Measurements from ENCODE around the gene HEATR5A. TPM values are rescaled to one million over a fixed set of nuclear protein-coding genes. Genes with fewer than 3 reads are reported as not detected.

Gene HEATR5A
- polyA plus RNA-seq, 4 donors = 18.8 to 22.0 (median 19.4) TPM

- DNase-seq (ENCODE audit: low read depth in 4 of 4, low spot score in 3 of 4) = no peak
Observed at GRCh38 chr14:31428011-31428410, 7.7 kb upstream of the HEATR5A start.

GRCh38 chr14:31426663-31427062, 6.3 kb upstream of the HEATR5A start:
- no peak for DNase-seq (ENCODE audit: low read depth in 4 of 4, low spot score in 3 of 4)

- DNase-seq (ENCODE audit: low read depth in 4 of 4, low spot score in 3 of 4) = no peak
Observed at GRCh38 chr14:31425905-31426304, 5.6 kb upstream of the HEATR5A start.

DNA sequence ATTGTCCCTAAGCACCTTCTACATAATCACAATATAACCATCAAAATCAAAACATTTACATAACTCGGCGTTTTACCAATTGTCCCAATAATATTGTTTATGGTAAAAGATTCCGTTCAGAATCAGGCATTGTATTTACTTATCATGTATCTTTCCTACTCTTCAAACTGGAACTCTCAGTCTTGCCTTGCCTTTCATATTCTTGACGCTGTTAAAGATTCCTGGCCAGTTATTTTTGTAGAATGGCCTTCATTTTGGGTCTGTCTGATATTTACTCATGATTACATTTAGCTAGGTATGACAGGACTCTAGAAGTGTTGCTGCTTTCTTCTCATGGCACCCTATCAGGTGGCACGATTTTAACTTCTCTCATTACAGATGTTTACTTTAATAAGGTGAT, 850 bp upstream of the HEATR5A start:
- no peak for DNase-seq (ENCODE audit: low read depth in 4 of 4, low spot score in 3 of 4)

GRCh38 chr14:31419967-31420318, 407 bp downstream of the HEATR5A start:
- DNase-seq (ENCODE audit: low read depth in 4 of 4, low spot score in 3 of 4) = peak in 2 of 4 donors; percentile 10 to 19

DNA sequence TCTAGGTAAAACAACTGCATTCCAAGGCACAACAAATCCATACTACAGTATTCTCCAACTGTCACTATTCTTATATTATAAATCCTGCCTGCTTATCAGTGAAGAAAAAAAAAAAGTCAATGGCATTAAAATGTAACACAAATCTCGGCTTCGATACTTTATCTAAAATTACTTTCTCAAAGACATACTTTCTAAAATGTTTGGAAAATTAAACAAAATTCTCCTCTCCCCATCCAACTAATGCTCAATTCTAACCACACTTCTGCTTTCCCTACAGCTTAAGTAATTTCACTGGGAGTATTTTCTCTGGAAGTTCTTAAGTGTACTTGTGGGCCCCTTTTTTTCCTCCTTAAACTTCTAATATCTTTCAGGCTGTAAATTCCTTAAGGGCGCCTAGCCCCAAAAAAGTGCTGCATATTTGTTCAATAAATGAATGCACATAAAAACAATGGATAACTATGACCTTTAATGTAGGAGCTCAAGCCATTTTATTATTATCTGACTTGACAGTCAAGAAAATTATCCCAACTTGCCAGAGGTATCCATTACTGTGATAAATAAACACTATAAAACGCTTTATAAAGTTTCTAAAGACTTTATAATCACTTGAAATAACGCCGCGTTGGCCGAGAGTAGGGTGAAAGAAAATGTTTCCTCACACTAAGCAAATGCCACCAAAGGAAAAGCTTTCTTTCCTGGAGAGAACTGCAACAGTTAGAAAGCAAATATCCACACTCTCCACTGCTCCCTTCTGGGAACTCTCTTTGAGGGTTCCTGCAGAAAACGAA, 977 bp downstream of the HEATR5A start:
- DNase-seq (ENCODE audit: low read depth in 4 of 4, low spot score in 3 of 4) = peak in 1 of 4 donors; percentile 26

GRCh38 chr14:31418440-31418839, 1.9 kb downstream of the HEATR5A start:
- DNase-seq (ENCODE audit: low read depth in 4 of 4, low spot score in 3 of 4) = no peak

- DNase-seq (ENCODE audit: low read depth in 4 of 4, low spot score in 3 of 4) = no peak
Observed at GRCh38 chr14:31414190-31414833, 6.0 kb downstream of the HEATR5A start.

GRCh38 chr14:31411218-31411727, 9.1 kb downstream of the HEATR5A start:
- DNase-seq (ENCODE audit: low read depth in 4 of 4, low spot score in 3 of 4) = no peak

DNA sequence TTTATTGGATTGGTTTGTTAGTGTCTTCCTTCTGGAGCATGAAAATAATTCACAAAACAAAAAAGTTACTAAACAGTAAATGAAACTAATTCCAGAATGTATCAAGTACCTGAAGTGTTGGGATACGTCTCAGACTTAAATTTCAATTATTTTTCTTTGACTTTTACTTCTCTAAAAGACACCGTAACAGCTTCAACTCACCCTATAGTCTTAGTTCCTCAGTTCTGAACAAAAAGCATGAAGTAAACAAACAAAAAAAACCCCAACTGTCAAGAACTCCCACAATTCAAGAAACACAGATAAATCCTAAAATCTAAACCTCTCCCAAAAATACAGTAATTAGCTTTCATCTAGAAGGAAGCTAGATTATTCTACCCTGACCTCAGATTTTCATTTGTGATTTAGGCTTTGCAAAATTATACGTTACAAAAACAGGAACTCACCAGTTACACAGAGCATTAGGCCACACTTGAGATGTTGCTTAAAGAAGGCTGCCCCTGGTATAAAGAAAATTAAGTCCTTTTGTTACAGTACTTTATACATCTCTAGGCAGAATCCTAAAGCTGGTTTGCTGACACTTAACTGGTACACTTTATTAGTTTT, 10.2 kb downstream of the HEATR5A start:
- DNase-seq (ENCODE audit: low read depth in 4 of 4, low spot score in 3 of 4) = no peak

- DNase-seq (ENCODE audit: low read depth in 4 of 4, low spot score in 3 of 4) = no peak
Observed at GRCh38 chr14:31408421-31408820, 11.9 kb downstream of the HEATR5A start.

DNA sequence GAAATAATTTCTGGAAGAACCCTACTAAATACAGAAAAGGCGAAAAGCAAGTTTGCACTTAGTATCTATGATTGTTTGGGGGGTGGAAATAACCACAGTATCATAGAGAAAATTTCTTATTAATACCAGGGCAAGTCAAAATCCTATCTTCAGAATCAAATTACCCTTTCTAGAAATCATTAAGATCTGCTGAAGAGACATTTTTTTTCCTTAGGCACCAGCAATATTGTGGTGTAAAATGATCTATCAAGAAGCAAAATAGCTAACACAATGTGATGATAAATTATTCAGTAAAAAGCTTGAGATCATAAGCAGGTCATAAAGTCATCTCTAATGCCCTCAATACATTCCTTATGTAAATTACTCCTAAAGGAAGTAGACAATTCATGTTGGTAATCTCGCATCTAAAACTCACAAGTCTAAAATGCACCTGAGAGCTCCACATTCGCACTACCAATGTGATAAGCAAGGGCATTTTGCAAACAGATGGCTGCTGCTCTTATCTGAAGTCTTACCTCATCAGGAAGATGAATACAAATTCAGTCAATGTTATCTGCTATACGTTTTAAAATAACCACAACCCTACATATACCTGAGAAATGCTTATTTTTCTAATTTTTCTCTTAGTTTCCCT, 14.6 kb downstream of the HEATR5A start:
- DNase-seq (ENCODE audit: low read depth in 4 of 4, low spot score in 3 of 4) = no peak

DNA sequence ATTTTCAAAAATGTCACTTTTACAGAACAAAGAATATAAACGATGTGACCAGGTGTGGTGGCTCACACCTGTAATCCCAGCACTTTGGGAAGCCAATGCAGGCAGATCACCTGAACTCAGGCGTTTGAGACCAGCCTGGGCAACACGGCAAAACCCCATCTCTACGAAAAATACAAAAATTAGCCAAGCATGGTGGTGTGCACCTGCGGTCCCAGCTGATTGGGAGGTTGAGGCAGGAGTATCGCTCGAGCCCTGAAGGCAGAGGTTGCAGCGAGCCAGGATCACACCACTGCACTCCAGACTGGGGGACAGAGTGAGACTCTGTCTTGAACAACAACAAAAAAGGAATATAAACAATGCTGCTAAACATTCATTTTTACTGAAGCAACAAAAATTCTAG, 15.2 kb downstream of the HEATR5A start:
- no peak for DNase-seq (ENCODE audit: low read depth in 4 of 4, low spot score in 3 of 4)

GRCh38 chr14:31403707-31404106, 16.6 kb downstream of the HEATR5A start:
- DNase-seq (ENCODE audit: low read depth in 4 of 4, low spot score in 3 of 4) = no peak

GRCh38 chr14:31402764-31403439, 17.4 kb downstream of the HEATR5A start:
- DNase-seq (ENCODE audit: low read depth in 4 of 4, low spot score in 3 of 4) = no peak

DNA sequence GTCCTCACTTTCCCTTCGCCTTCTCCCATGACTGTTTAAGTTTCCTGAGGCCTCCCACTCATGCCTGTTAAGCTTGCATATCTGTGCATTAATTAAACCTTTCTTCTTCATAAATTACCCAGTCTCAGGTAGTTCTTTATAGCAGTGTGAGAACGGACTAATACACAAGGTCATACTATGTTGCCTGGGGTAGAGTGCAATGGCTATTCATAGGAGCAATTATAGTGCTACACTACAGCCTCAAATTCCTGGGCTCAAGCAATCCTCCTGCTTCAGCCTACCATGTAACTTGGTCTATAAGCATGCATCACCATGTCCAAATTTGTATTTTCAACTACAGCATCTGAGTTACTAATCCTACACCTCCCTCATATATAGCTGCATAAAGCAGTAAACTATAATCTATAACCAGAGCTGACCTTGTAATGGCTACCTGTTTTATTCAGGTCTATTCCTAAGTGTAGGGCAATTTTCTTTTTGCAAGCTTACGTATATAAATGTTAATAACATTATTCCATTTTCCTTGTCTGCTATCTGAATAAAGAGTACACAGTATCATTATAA, 18.9 kb downstream of the HEATR5A start:
- no peak for DNase-seq (ENCODE audit: low read depth in 4 of 4, low spot score in 3 of 4)

- DNase-seq (ENCODE audit: low read depth in 4 of 4, low spot score in 3 of 4) = no peak
Observed at GRCh38 chr14:31400031-31400638, 20.2 kb downstream of the HEATR5A start.

GRCh38 chr14:31395572-31396205, 24.7 kb downstream of the HEATR5A start:
- DNase-seq (ENCODE audit: low read depth in 4 of 4, low spot score in 3 of 4) = no peak

- DNase-seq (ENCODE audit: low read depth in 4 of 4, low spot score in 3 of 4) = no peak
Observed at GRCh38 chr14:31395119-31395518, 25.2 kb downstream of the HEATR5A start.
